Heart left ventricle (tissue), 16 donors: ENCODE results near the gene CLEC11A. TPM values are rescaled to one million over a fixed set of nuclear protein-coding genes. Genes with fewer than 3 reads are reported as not detected.
"Not testable (repeated sequence)": the region's sequence is repeated elsewhere in the genome, so short reads cannot be mapped to it uniquely, and the experiment has no call there.

Source experiments
- ATAC-seq, 4 donors: fragments of 200-7000 bp; cut with Tn5 transposase; one replicate each; pipeline ENCODE4 v1.9.1; 2020 to 2022; ENCODE audit warnings: moderate library complexity in 4 of 4, mild to moderate bottlenecking in 3 of 4, moderate number of reproducible peaks in 1 of 4
- DNase-seq, 5 donors: peaks; one replicate each; pipeline ENCODE4 v3.0.0-alpha.2; 2020
- H3K27ac ChIP-seq, 12 donors: fragments of 200-600 bp; sonication (generic) in 4 of 12; one replicate each; pipeline versions ENCODE4 v1.5.0 to v1.8.0; 2016 to 2022; ENCODE audit warnings: mild to moderate bottlenecking in 2 of 12
- H3K27me3 ChIP-seq, 9 donors: fragments of 200-600 bp; sonication (generic) in 2 of 9; one replicate each; pipeline versions ENCODE4 v1.5.1 to v1.8.0; 2016 to 2022; ENCODE audit warnings: mild to moderate bottlenecking in 3 of 9
- H3K36me3 ChIP-seq, 9 donors: fragments of 200-600 bp; sonication (generic) in 2 of 9; one replicate each; pipeline versions ENCODE4 v1.5.0 to v1.8.0; 2018 to 2022; ENCODE audit warnings: mild to moderate bottlenecking in 2 of 9
- H3K4me1 ChIP-seq, 12 donors: fragments of 200-600 bp; sonication (generic) in 4 of 12; one replicate each; pipeline versions ENCODE4 v1.5.0 to v1.8.0; 2016 to 2022; ENCODE audit warnings: mild to moderate bottlenecking in 3 of 12
- H3K4me3 ChIP-seq, 12 donors: fragments of 200-600 bp; sonication (generic) in 4 of 12; one replicate each; pipeline versions ENCODE4 v1.5.0 to v1.8.0; 2017 to 2022; ENCODE audit warnings: mild to moderate bottlenecking in 9 of 12, moderate library complexity in 4 of 12
- H3K9me3 ChIP-seq, 12 donors: fragments of 200-600 bp; sonication (generic) in 4 of 12; one replicate each; pipeline versions ENCODE4 v1.5.0 to v1.8.0; 2016 to 2022; ENCODE audit warnings: mild to moderate bottlenecking in 1 of 12
- CTCF ChIP-seq, 12 donors: fragments of 200-600 bp; sonication (generic) in 4 of 12; IDR thresholded peaks; one replicate each; pipeline versions ENCODE4 v1.5.0 to v1.8.0; 2018 to 2022; ENCODE audit warnings: antibody characterized with exemption in 12 of 12, mild to moderate bottlenecking in 5 of 12
- POLR2A ChIP-seq, 2 donors: fragments of 450-650 bp; IDR thresholded peaks; one replicate each; pipeline ENCODE4 v1.6.1; 2017; ENCODE audit warnings: antibody characterized with exemption in 2 of 2, mild to moderate bottlenecking in 2 of 2, moderate library complexity in 2 of 2
- WGBS, 4 donors: extraction: QIAGEN DNeasy Blood & Tissue Kit in 2 of 4; methylation state at CpG; one replicate each; pipeline versions ENCODE4 v1.1.5 to v1.1.7; 2013 to 2018; 5-methylcytosine and 5-hydroxymethylcytosine counted together
- intact Hi-C, 10 donors: fragments of 100-400 bp; cut with DNase I; formaldehyde crosslinking; loops; one replicate each; pipeline versions ENCODE4 v1.11.1 to v1.14.2; 2022
- polyA plus RNA-seq, 2 donors: library from polyadenylated mRNA; stranded (reverse); fragments of 200-250 nt; gene quantifications; one replicate each; pipeline ENCODE4 v1.2.3, GENCODE V29; 2013
- total RNA-seq, 9 donors: library from RNA; depleted of rRNA in 2 of 9; stranded (reverse); fragments of >200 nt in 2 of 9; fragmentation: NEBNext Ultra II Directional in 3 of 9; extraction: Animal tissue kit (Norgen Biotek cat#: 25700) in 3 of 9; gene quantifications; one replicate each; pipeline versions ENCODE4 v1.1.0 to v1.2.4, GENCODE V29; 2016 to 2023
- donor health status: ischemic (EF 13 %, LVEDD 7.1; RV severe dilation, severe dysfunction).
- donor health status: healthy with polysubstance abuse.
- donor health status: DM: no; HTN: yes; CAD: no.
- donor health status: DM: no; HTN: no; CAD: no.
- donor health status: ischemic (EF 25% LVEDD 6.9; RV normal size, moderate dysfunction).
- donor health status: ischemic (EF 25% LVEDD 5.7; RV mildly dilated, moderate dysfunction).
- donor health status: healthy.
- donor health status: DM: yes; HTN: yes; CAD: no.
- donor health status: ischemic (EF 35%, LVEDD 5.7; RV mildly dilated, moderate dysfunction).
- donor health status: nonischemic (EF 11% LVEDD 7.7; RV severe dilation, severe dysfunction).
- donor health status: DM: yes; HTN: yes; CAD: no.
- donor health status: PGD.
- donor health status: ischemic (EF 29% LVEDD 5.4; RV normal size, mild dysfunction).
- donor health status: nonischemic (EF 23%, LVEDD 6.1; RV moderate dilation, normal function).

CLEC11A gene
- total and polyA plus RNA-seq, 11 donors = 2.4 to 16.6 (median 4.2) TPM

DNA sequence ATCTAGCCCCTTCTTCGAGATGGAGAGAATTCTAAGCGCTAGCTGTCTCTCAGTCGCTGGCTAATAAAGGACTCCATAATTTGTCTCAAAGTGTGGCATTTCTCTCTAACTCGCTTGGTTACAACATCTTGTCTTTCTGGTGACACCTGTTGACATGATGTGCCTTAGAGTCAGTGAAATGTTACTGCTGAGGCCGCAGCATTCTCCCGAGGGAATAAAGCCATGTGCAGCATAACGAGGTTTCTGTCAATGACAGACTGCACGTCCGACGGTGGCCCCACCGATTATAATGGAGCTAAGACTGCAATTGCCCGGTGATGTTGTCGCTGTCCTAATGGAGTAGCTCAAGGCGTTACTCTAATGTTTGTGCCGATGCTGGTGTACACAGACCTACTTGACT lies 26.8 kb downstream of the CLEC11A start:
- peaks cover 0 to 28% (median 0%) of the 10 kb centered on the region in 9 donors for H3K27me3 ChIP-seq
- intact Hi-C loops = no loop called here
- no peaks in the 10 kb centered on the region for H3K36me3 ChIP-seq
- H3K27ac ChIP-seq = no peak overlapping the region
- no peaks in the 10 kb centered on the region for H3K9me3 ChIP-seq
- H3K4me3 ChIP-seq = no peak overlapping the region
- 44 to 53% (median 48%) methylated on average over 15 of the region's 15 CpGs for WGBS, 4 donors
- no peak for ATAC-seq
- no peak for TF ChIP-seq CTCF (IDR thresholded peaks at IDR 0.05)
- no peak for TF ChIP-seq POLR2A (IDR thresholded peaks at IDR 0.05)
- no peaks in the 10 kb centered on the region for H3K4me1 ChIP-seq
- no peak for DNase-seq

DNA sequence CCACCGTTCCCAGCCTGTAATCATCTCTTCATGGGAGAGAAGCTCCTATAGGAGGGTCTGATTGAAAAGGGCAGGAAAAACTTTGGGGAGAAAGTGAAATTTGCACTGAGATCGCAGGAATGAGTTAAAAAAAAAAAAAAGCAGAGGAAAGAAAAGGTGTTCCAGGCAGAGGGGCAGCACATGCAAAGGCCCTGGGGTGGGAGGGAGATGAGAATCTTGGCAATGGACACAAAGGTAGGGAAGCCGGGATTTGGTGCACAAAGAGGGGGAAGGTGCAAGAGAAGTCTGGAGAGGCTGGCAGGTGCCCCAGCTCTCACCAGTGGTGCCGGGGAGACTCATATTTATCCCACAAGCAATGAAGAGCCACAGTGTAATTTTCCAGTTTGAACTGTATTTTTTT lies 30.7 kb downstream of the CLEC11A start:
- intact Hi-C loops = no loop called here
- H3K4me3 ChIP-seq = no peak overlapping the region
- no peak for ATAC-seq
- H3K4me1 ChIP-seq = no peaks in the 10 kb centered on the region
- WGBS, 4 donors = 76 to 86% (median 83%) methylated on average over 4 of the region's 4 CpGs
- H3K9me3 ChIP-seq = no peaks in the 10 kb centered on the region
- no peaks in the 10 kb centered on the region for H3K36me3 ChIP-seq
- H3K27ac ChIP-seq = no peak overlapping the region
- DNase-seq = no peak
- TF ChIP-seq CTCF (IDR thresholded peaks at IDR 0.05) = no peak
- no peak for TF ChIP-seq POLR2A (IDR thresholded peaks at IDR 0.05)
- peaks cover 0 to 28% (median 0%) of the 10 kb centered on the region in 9 donors for H3K27me3 ChIP-seq

- H3K36me3 ChIP-seq, H3K27ac ChIP-seq, H3K9me3 ChIP-seq, H3K4me3 ChIP-seq, ATAC-seq, H3K4me1 ChIP-seq, intact Hi-C loops, DNase-seq: not testable (repeated sequence)
- H3K27me3 ChIP-seq = peaks cover 0 to 27% (median 0%) of the 10 kb centered on the region in 9 donors
- WGBS, 4 donors = 61 to 63% (median 62%) methylated on average over 8 of the region's 8 CpGs
Observed at GRCh38 chr19:50756244-50756643, 33.1 kb downstream of the CLEC11A start.

DNA sequence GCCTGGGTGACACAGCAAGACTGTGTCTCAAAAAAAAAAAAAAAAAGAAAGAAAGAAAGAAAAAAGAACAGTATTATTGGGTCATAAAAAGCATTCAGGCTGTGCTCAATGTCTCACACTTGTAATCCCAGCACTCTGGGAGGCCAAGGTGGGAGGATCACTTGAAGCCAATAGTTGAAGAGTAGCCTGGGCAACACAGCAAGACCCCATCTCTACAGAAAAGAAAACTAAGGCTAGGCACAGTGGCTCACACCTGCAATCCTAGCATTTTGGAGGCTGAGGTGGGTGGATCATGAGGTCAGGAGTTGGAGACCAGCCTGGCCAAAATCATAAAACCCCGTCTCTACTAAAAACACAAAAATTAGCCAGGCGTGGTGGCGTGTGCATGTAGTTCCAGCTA lies 34.5 kb downstream of the CLEC11A start:
- H3K9me3 ChIP-seq, ATAC-seq, H3K27ac ChIP-seq, DNase-seq, H3K4me1 ChIP-seq, H3K4me3 ChIP-seq, intact Hi-C loops, H3K36me3 ChIP-seq: not testable (repeated sequence)
- 92 to 95% (median 93%) methylated on average over 3 of the region's 3 CpGs for WGBS, 4 donors
- H3K27me3 ChIP-seq = peaks cover 0 to 21% (median 0%) of the 10 kb centered on the region in 9 donors

DNA sequence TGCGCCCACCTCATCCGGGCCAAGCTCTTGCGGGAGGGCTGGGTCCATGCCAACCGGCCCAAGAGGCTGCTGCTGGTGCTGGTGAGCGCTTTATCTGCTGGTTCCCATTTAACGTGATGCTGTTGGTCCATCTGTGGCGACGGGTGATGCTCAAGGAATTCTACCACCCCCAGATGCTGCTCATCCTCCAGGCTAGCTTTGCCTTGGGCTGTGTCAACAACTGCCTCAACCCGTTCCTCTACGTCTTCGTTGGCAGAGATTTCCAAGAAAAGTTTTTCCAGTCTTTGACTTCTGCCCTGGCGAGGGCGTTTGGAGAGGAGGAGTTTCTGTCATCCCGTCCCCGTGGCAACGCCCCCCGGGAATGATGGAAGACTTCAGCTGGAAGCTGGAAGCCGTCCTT lies 35.9 kb downstream of the CLEC11A start:
- H3K27ac ChIP-seq, H3K36me3 ChIP-seq, DNase-seq, H3K4me1 ChIP-seq, intact Hi-C loops, H3K9me3 ChIP-seq, H3K4me3 ChIP-seq, ATAC-seq: not testable (repeated sequence)
- H3K27me3 ChIP-seq = peaks cover 0 to 14% (median 0%) of the 10 kb centered on the region in 9 donors
- WGBS, 4 donors = 69 to 83% (median 76%) methylated on average over 17 to 18 of the region's 18 CpGs

DNA sequence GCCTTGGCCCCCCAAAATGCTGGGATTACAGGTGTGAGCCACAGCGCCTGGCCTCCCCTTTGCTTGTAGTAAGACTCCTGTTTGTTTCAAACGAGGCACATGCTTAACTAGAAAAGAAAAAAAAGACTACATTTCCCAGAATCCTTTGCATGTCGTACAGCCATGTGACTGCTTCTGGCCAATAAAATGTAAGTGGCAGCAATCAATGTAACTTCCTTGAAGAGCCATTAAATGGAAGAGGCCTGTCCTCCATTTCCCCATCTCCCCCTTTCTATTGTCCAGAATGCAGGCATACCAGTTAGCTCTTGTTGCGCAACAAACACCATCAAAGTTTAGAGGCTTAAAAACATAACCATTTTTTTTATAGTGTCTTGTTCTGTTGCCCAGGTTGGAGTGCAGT lies 36.7 kb downstream of the CLEC11A start:
- intact Hi-C loops = no loop called here
- H3K27me3 ChIP-seq = peaks cover 0 to 11% (median 0%) of the 10 kb centered on the region in 9 donors

DNA sequence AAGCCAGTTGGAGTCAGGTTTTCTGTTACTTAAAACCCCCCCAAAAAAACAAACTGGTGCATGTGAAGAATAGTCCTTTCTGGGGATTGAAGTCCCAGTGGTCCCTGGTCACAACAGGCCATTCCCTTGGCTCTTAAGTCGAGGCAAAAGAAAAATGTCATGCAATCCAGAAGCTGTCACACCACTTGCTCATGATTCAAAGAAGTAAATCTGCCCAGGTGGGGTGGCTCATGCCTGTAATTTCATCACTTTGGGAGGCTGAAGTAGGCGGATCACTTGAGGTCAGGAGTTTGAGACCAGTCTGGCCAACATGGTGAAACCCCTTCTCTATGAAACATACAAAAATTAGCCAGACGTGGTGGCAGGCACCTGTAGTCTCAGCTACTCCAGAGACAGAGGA lies 38.3 kb downstream of the CLEC11A start:
- DNase-seq, intact Hi-C loops, H3K9me3 ChIP-seq, H3K36me3 ChIP-seq, ATAC-seq, H3K27ac ChIP-seq, H3K4me3 ChIP-seq, H3K4me1 ChIP-seq: not testable (repeated sequence)
- peaks cover 0 to 19% (median 0%) of the 10 kb centered on the region in 9 donors for H3K27me3 ChIP-seq
- 46 to 65% (median 62%) methylated on average over 3 of the region's 3 CpGs for WGBS, 4 donors

More for the DNA sequence above, 36.7 kb downstream of the CLEC11A start:
- no peaks in the 10 kb centered on the region for H3K36me3 ChIP-seq
- no peak for DNase-seq
- 59 to 85% (median 73%) methylated on average over 4 of the region's 4 CpGs for WGBS, 4 donors
- ATAC-seq = no peak
- H3K4me1 ChIP-seq = no peaks in the 10 kb centered on the region
- no peaks in the 10 kb centered on the region for H3K9me3 ChIP-seq
- no peak for TF ChIP-seq POLR2A (IDR thresholded peaks at IDR 0.05)
- TF ChIP-seq CTCF (IDR thresholded peaks at IDR 0.05) = no peak
- H3K27ac ChIP-seq = no peak overlapping the region
- no peak overlapping the region for H3K4me3 ChIP-seq

DNA sequence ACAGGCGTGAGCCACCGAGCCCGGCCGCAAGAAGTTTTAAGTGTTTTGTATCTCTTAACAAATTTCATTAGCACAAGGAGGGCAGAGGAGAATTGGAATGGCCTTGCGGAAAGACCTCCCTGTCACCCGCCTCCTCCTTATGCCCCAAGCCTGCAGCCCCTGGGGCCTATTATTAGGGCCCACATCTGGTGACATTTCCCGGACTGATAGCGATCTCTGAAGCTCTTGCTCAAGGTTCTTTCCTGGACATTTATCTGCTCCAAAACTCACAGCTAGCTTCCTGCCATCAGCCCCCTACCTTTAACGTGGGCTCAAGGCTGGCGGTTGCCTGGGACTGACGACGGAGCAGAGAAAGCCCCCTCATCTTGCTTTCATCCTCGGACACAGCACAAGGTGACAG lies 40.4 kb downstream of the CLEC11A start:
- WGBS, 4 donors = 65 to 74% (median 70%) methylated on average over 4 to 12 of the region's 13 CpGs
- H3K4me1 ChIP-seq, H3K9me3 ChIP-seq, H3K27ac ChIP-seq, H3K4me3 ChIP-seq, intact Hi-C loops, DNase-seq, H3K36me3 ChIP-seq, ATAC-seq: not testable (repeated sequence)
- peaks cover 0 to 25% (median 0%) of the 10 kb centered on the region in 9 donors for H3K27me3 ChIP-seq
